GM23248 (cell line): ENCODE data around the gene LRSAM1. TPM values are rescaled to one million over a fixed set of nuclear protein-coding genes. Genes with fewer than 3 reads are reported as not detected.

Experiments used
- DNase-seq: peaks from one replicate; pipeline ENCODE4 v3.0.0-alpha.2; 2015
- H2AFZ ChIP-seq: fragments of 200-600 bp; sonication (generic); 2 replicates; pipeline ENCODE4 v1.6.1; 2016; ENCODE audit warnings: antibody characterized with exemption
- H3F3A ChIP-seq: fragments of 200-600 bp; sonication (generic); 2 replicates; pipeline ENCODE4 v1.6.1; 2016; ENCODE audit warnings: mild to moderate bottlenecking, antibody characterized with exemption, mixed run types; ENCODE audit not compliant: insufficient read depth
- H3K27ac ChIP-seq: fragments of 200-600 bp; sonication (generic); 2 replicates; pipeline ENCODE4 v1.5.1; 2016; ENCODE audit warnings: mild to moderate bottlenecking
- H3K27me3 ChIP-seq: fragments of 200-600 bp; sonication (generic); replicated peaks from 2 replicates; pipeline ENCODE4 v1.6.1; 2016; ENCODE audit warnings: mild to moderate bottlenecking; ENCODE audit not compliant: insufficient read depth
- H3K36me3 ChIP-seq: fragments of 200-600 bp; sonication (generic); 2 replicates; pipeline ENCODE4 v1.6.1; 2016; ENCODE audit warnings: low read depth, mild to moderate bottlenecking
- H3K4me1 ChIP-seq: fragments of 200-600 bp; sonication (generic); 2 replicates; pipeline ENCODE4 v1.6.1; 2016; ENCODE audit warnings: mild to moderate bottlenecking; ENCODE audit not compliant: insufficient read depth
- H3K4me2 ChIP-seq: fragments of 200-600 bp; sonication (generic); one replicate; pipeline ENCODE4 v1.6.1; 2016; ENCODE audit warnings: mild to moderate bottlenecking; ENCODE audit not compliant: unreplicated experiment
- H3K4me3 ChIP-seq: fragments of 200-600 bp; sonication (generic); 2 replicates; pipeline ENCODE4 v1.5.1; 2016; ENCODE audit warnings: mild to moderate bottlenecking
- H3K79me2 ChIP-seq: fragments of 200-600 bp; sonication (generic); 2 replicates; pipeline ENCODE4 v1.6.1; 2016; ENCODE audit warnings: mild to moderate bottlenecking; ENCODE audit not compliant: insufficient read depth
- H3K9ac ChIP-seq: fragments of 200-600 bp; sonication (generic); 2 replicates; pipeline ENCODE4 v1.6.1; 2016; ENCODE audit warnings: mild to moderate bottlenecking
- H3K9me2 ChIP-seq: fragments of 200-600 bp; sonication (generic); 2 replicates; pipeline ENCODE4 v1.6.1; 2016; ENCODE audit warnings: mixed run types, mild to moderate bottlenecking, moderate library complexity; ENCODE audit not compliant: insufficient read depth
- H3K9me3 ChIP-seq: fragments of 200-600 bp; sonication (generic); one replicate; pipeline ENCODE4 v1.6.1; 2017; ENCODE audit warnings: low read depth
- H4K20me1 ChIP-seq: fragments of 200-600 bp; sonication (generic); 2 replicates; pipeline ENCODE4 v1.6.0; 2016; ENCODE audit not compliant: insufficient read depth
- EZH2 ChIP-seq: fragments of 200-600 bp; sonication (generic); IDR thresholded peaks from 2 replicates; pipeline ENCODE4 v1.6.1; 2018; ENCODE audit warnings: antibody characterized with exemption, mild to moderate bottlenecking; ENCODE audit not compliant: insufficient read depth, poor library complexity, severe bottlenecking
- EZH2phosphoT487 ChIP-seq: fragments of 200-600 bp; sonication (generic); IDR thresholded peaks from 2 replicates; pipeline ENCODE4 v1.6.1; 2018; ENCODE audit warnings: antibody characterized with exemption, moderate library complexity, mild to moderate bottlenecking, low read depth; ENCODE audit not compliant: insufficient read depth
- WGBS, 2 experiments: methylation state at CpG; one replicate each; pipeline ENCODE4 v1.1.6; 2015 to 2017; ENCODE audit warnings: low lambda C conversion rate in 2 of 2, low coverage in 1 of 2; ENCODE audit errors: missing lambda C conversion rate in 2 of 2; 5-methylcytosine and 5-hydroxymethylcytosine counted together
- in situ Hi-C: fragments of 300-500 bp; cut with MboI; formaldehyde crosslinking; loops from 2 replicates; pipeline ENCODE4 v1.15.0; 2020
- polyA plus RNA-seq: library from polyadenylated mRNA; unstranded; fragments of >200 nt; fragmentation: Nextera tagmentation; extraction: Ambion mirVana; gene quantifications from 2 replicates; pipeline ENCODE4 v1.2.1, GENCODE V29; 2016
- total RNA-seq: library from RNA; depleted of rRNA; stranded (reverse); fragments of >200 nt; shearing (Covaris generic); gene quantifications from 2 replicates; pipeline ENCODE4 v1.2.3, GENCODE V29; 2014

The LRSAM1 gene
- total and polyA plus RNA-seq, 2 experiments from 2014 or later: 14.9 to 15.5 TPM

- Histone ChIP-seq H3K79me2 (peaks cover 100% of the 10 kb centered on the region), H3K4me3 (no peak overlapping the region), H3K9me2 (no peaks in the 10 kb centered on the region), H3K4me2 (peak overlapping the region; percentile 44), H3K27me3 (no peaks in the 10 kb centered on the region), H3K9ac (peak overlapping the region; percentile 45), H4K20me1 (peaks cover 21% of the 10 kb centered on the region; the same call in 1 of the 2 replicates), H3K27ac (peak overlapping the region; percentile 69), H3F3A (peaks cover 28% of the 10 kb centered on the region), H2AFZ (no peak overlapping the region), H3K36me3 (peaks cover 10% of the 10 kb centered on the region; the same call in 1 of the 2 replicates), H3K9me3 (no peaks in the 10 kb centered on the region), H3K4me1 (peaks cover 69% of the 10 kb centered on the region)
- in situ Hi-C loops: no loop called here
- TF ChIP-seq EZH2phosphoT487 (no peak), EZH2 (no peak)
- 75 to 80% methylated on average over 14 of the region's 14 CpGs for whole genome bisulfite sequencing, 2 experiments
- no peak for DNase-seq
Observed at GRCh38 chr9:127546125-127546832, 95.0 kb downstream of the LRSAM1 start.

GRCh38 chr9:127548352-127548881 lies 97.1 kb downstream of the LRSAM1 start:
- Histone ChIP-seq H3K36me3 (peaks cover 13% of the 10 kb centered on the region; the same call in 1 of the 2 replicates), H3K4me2 (no peak overlapping the region), H3K27me3 (no peaks in the 10 kb centered on the region), H3K9me2 (no peaks in the 10 kb centered on the region), H3K79me2 (peaks cover 100% of the 10 kb centered on the region), H3K27ac (no peak overlapping the region), H3F3A (peaks cover 18% of the 10 kb centered on the region), H3K4me1 (peaks cover 47% of the 10 kb centered on the region), H3K9me3 (no peaks in the 10 kb centered on the region), H3K4me3 (no peak overlapping the region), H4K20me1 (peaks cover 28% of the 10 kb centered on the region; the same call in 1 of the 2 replicates), H2AFZ (no peak overlapping the region), H3K9ac (no peak overlapping the region)
- 78 to 81% methylated on average over 10 of the region's 10 CpGs for WGBS, 2 experiments
- in situ Hi-C loops: no loop called here
- DNase-seq: no peak
- no peak for TF ChIP-seq EZH2phosphoT487
- no peak for TF ChIP-seq EZH2

- no peak for TF ChIP-seq EZH2phosphoT487
- Histone ChIP-seq H3K36me3 (peaks cover 13% of the 10 kb centered on the region; the same call in 1 of the 2 replicates), H3K4me1 (peaks cover 43% of the 10 kb centered on the region), H3K4me3 (no peak overlapping the region), H3K27ac (no peak overlapping the region), H3K9me3 (no peaks in the 10 kb centered on the region), H3F3A (peaks cover 12% of the 10 kb centered on the region), H3K79me2 (peaks cover 100% of the 10 kb centered on the region), H2AFZ (no peak overlapping the region), H3K9ac (no peak overlapping the region), H3K4me2 (no peak overlapping the region), H3K9me2 (no peaks in the 10 kb centered on the region), H3K27me3 (no peaks in the 10 kb centered on the region), H4K20me1 (peaks cover 28% of the 10 kb centered on the region; the same call in 1 of the 2 replicates)
- WGBS, 2 experiments: 82 to 86% methylated on average over 10 of the region's 10 CpGs
- no peak for DNase-seq
- in situ Hi-C loops: no loop called here
Observed at GRCh38 chr9:127549218-127549617, 97.9 kb downstream of the LRSAM1 start.

GRCh38 chr9:127549751-127550150 lies 98.4 kb downstream of the LRSAM1 start:
- no peak overlapping the region for H3K9ac ChIP-seq
- peaks cover 100% of the 10 kb centered on the region for H3K79me2 ChIP-seq
- no peaks in the 10 kb centered on the region for H3K9me3 ChIP-seq
- H3K27ac ChIP-seq: no peak overlapping the region
- peaks cover 14% of the 10 kb centered on the region for H3F3A ChIP-seq
- H3K4me2 ChIP-seq: no peak overlapping the region
- H4K20me1 ChIP-seq: peaks cover 28% of the 10 kb centered on the region; the same call in 1 of the 2 replicates
- no peak overlapping the region for H3K4me3 ChIP-seq
- H3K4me1 ChIP-seq: peaks cover 43% of the 10 kb centered on the region
- peaks cover 13% of the 10 kb centered on the region; the same call in 1 of the 2 replicates for H3K36me3 ChIP-seq
- TF ChIP-seq EZH2phosphoT487 (no peak), EZH2 (no peak)
- DNase-seq: no peak
- H3K9me2 ChIP-seq: no peaks in the 10 kb centered on the region
- in situ Hi-C loops: no loop called here
- no peak overlapping the region for H2AFZ ChIP-seq
- H3K27me3 ChIP-seq: no peaks in the 10 kb centered on the region
- 87 to 91% methylated on average over 7 to 8 of the region's 8 CpGs for whole genome bisulfite sequencing, 2 experiments
